H1 (cell line): ENCODE data around the gene MALSU1. TPM values are rescaled to one million over a fixed set of nuclear protein-coding genes. Genes with fewer than 3 reads are reported as not detected.

ENCODE experiments used
- CTCF ChIA-PET: fragments of 300-600 bp; sonication (Branson Sonifier 250); formaldehyde crosslinking; loops from one replicate; lab custom pipeline; 2021; ENCODE audit not compliant: partially characterized antibody; lab: Charles Lee
- POLR2A ChIA-PET: fragments of 300-600 bp; sonication (Branson Sonifier 250); formaldehyde crosslinking; loops from one replicate; lab custom pipeline; 2021; ENCODE audit warnings: inconsistent platforms; ENCODE audit not compliant: partially characterized antibody; lab: Charles Lee
- DNase-seq, 2 experiments: peaks; one replicate each; pipeline versions ENCODE4 v3.0.0 to v3.0.0-alpha.2; 2010 to 2022; ENCODE audit warnings: low spot score in 2 of 2, low read depth in 1 of 2, mixed read lengths in 1 of 2
- FAIRE-seq: peaks from 2 replicates; lab custom pipeline; 2011; peaks lifted over from hg19 to GRCh38; lab: Jason Lieb, UNC
- H2AFZ ChIP-seq: 2 replicates; pipeline ENCODE4 v1.8.1; 2012; ENCODE audit warnings: low read length, inconsistent platforms
- H2AK5ac ChIP-seq: 2 replicates; pipeline ENCODE4 v1.6.1; 2013; ENCODE audit warnings: low read depth, low read length
- H2BK120ac ChIP-seq: replicated peaks from 2 replicates; pipeline ENCODE3; 2013; ENCODE audit warnings: low read depth, low read length, inconsistent platforms
- H2BK12ac ChIP-seq: 2 replicates; pipeline ENCODE4 v1.6.1; 2013; ENCODE audit warnings: low read depth, low read length
- H2BK15ac ChIP-seq: 2 replicates; pipeline ENCODE4 v1.6.1; 2013; ENCODE audit warnings: low read length
- H2BK20ac ChIP-seq: 2 replicates; pipeline ENCODE4 v1.6.1; 2013; ENCODE audit warnings: low read length
- H2BK5ac ChIP-seq: 2 replicates; pipeline ENCODE4 v1.6.1; 2013; ENCODE audit warnings: low read depth, low read length
- H3K14ac ChIP-seq: 2 replicates; pipeline ENCODE4 v1.6.1; 2013; ENCODE audit warnings: inconsistent platforms; ENCODE audit not compliant: insufficient read length
- H3K18ac ChIP-seq: 2 replicates; pipeline ENCODE4 v1.6.1; 2013; ENCODE audit warnings: low read length; ENCODE audit errors: extremely low read depth
- H3K23ac ChIP-seq: 2 replicates; pipeline ENCODE4 v1.6.1; 2013; ENCODE audit warnings: inconsistent platforms; ENCODE audit not compliant: insufficient read length
- H3K23me2 ChIP-seq: 2 replicates; pipeline ENCODE4 v1.6.1; 2013; ENCODE audit warnings: low read depth, low read length
- H3K27ac ChIP-seq: 2 replicates; pipeline ENCODE4 v1.6.1; 2011; ENCODE audit warnings: low read depth, low read length, inconsistent platforms
- H3K27me3 ChIP-seq, 4 experiments: replicated peaks in 1 of 4; 1 replicate in 1 of 4; 2 replicates in 3 of 4; pipeline versions ENCODE4 v1.6.1 to v1.8.1; 2011 to 2013; ENCODE audit warnings: low read length in 3 of 4, mild to moderate bottlenecking in 3 of 4, inconsistent platforms in 2 of 4, mixed read lengths in 2 of 4, moderate library complexity in 1 of 4; ENCODE audit not compliant: control insufficient read depth in 3 of 4, insufficient read depth in 3 of 4; ENCODE audit errors: extremely low read depth in 1 of 4
- H3K36me3 ChIP-seq, 4 experiments: 2 replicates each; pipeline versions ENCODE4 v1.6.1 to v1.8.1; 2011 to 2013; ENCODE audit warnings: mild to moderate bottlenecking in 4 of 4, low read length in 3 of 4, moderate library complexity in 2 of 4, control low read depth in 1 of 4, inconsistent platforms in 1 of 4; ENCODE audit not compliant: insufficient read depth in 4 of 4, control insufficient read depth in 2 of 4
- H3K4ac ChIP-seq: replicated peaks from 2 replicates; pipeline ENCODE3; 2013; ENCODE audit warnings: low read length, low read depth, mixed read lengths, inconsistent platforms; ENCODE audit not compliant: insufficient read length
- H3K4me1 ChIP-seq, 4 experiments: replicated peaks in 1 of 4; 1 replicate in 1 of 4; 2 replicates in 3 of 4; pipeline versions ENCODE4 v1.6.1 to v1.8.1; 2011 to 2013; ENCODE audit warnings: low read length in 3 of 4, inconsistent platforms in 2 of 4, mixed read lengths in 1 of 4; ENCODE audit not compliant: insufficient read depth in 4 of 4, control insufficient read depth in 3 of 4
- H3K4me2 ChIP-seq, 2 experiments: 2 replicates each; pipeline versions ENCODE4 v1.6.1 to v1.8.1; 2011 to 2013; ENCODE audit warnings: low read depth in 2 of 2, low read length in 2 of 2, control low read depth in 1 of 2, inconsistent platforms in 1 of 2, mild to moderate bottlenecking in 1 of 2; ENCODE audit not compliant: insufficient read depth in 1 of 2
- H3K4me3 ChIP-seq, 4 experiments: fragments of 200-600, 300-600 bp in 1 of 4; sonication (generic), shearing (Covaris generic), sonication (Bioruptor Twin) in 1 of 4; 2 replicates each; pipeline versions ENCODE4 v1.5.1 to v1.8.1; 2011 to 2016; ENCODE audit warnings: low read length in 4 of 4, low read depth in 3 of 4, control low read depth in 2 of 4, inconsistent platforms in 2 of 4, mild to moderate bottlenecking in 2 of 4, mixed read lengths in 1 of 4, moderate library complexity in 1 of 4; ENCODE audit not compliant: insufficient read depth in 2 of 4; ENCODE audit errors: extremely low read depth in 1 of 4
- H3K56ac ChIP-seq: replicated peaks from 2 replicates; pipeline ENCODE3; 2013; ENCODE audit warnings: low read depth, mild to moderate bottlenecking, mixed read lengths, low read length, inconsistent platforms; ENCODE audit not compliant: insufficient read length
- H3K79me1 ChIP-seq: 2 replicates; pipeline ENCODE4 v1.6.1; 2013; ENCODE audit warnings: low read depth, low read length, control low read depth
- H3K79me2 ChIP-seq, 2 experiments: 2 replicates each; pipeline versions ENCODE4 v1.6.1 to v1.8.1; 2012 to 2013; ENCODE audit warnings: low read length in 2 of 2, mild to moderate bottlenecking in 2 of 2, inconsistent platforms in 1 of 2; ENCODE audit not compliant: insufficient read depth in 2 of 2, control insufficient read depth in 1 of 2
- H3K9ac ChIP-seq, 4 experiments: replicated peaks in 1 of 4; 1 replicate in 1 of 4; 2 replicates in 3 of 4; pipeline versions ENCODE4 v1.6.1 to v1.8.1; 2011 to 2013; ENCODE audit warnings: low read depth in 3 of 4, low read length in 3 of 4, control low read depth in 2 of 4, mild to moderate bottlenecking in 2 of 4, moderate library complexity in 2 of 4, inconsistent platforms in 1 of 4; ENCODE audit errors: extremely low read depth in 1 of 4
- H3K9me3 ChIP-seq, 2 experiments: 2 replicates each; pipeline versions ENCODE4 v1.6.1 to v1.8.1; 2012 to 2013; ENCODE audit warnings: mild to moderate bottlenecking in 2 of 2, moderate library complexity in 2 of 2, control low read depth in 1 of 2, inconsistent platforms in 1 of 2, low read depth in 1 of 2, low read length in 1 of 2, mixed read lengths in 1 of 2; ENCODE audit not compliant: insufficient read depth in 2 of 2
- H4K20me1 ChIP-seq, 2 experiments: replicated peaks in 1 of 2; 2 replicates each; pipeline versions ENCODE3 to v1.8.1; 2011 to 2013; ENCODE audit warnings: inconsistent platforms in 2 of 2, low read length in 2 of 2, mild to moderate bottlenecking in 1 of 2; ENCODE audit not compliant: insufficient read depth in 2 of 2, control insufficient read depth in 1 of 2
- H4K5ac ChIP-seq: 2 replicates; pipeline ENCODE4 v1.6.1; 2013; ENCODE audit warnings: low read length, low read depth, mixed read lengths, inconsistent platforms; ENCODE audit not compliant: insufficient read length
- H4K8ac ChIP-seq: 2 replicates; pipeline ENCODE4 v1.8.0; 2013; ENCODE audit warnings: mild to moderate bottlenecking, moderate library complexity, low read length, inconsistent platforms; ENCODE audit not compliant: insufficient read depth; ENCODE audit errors: extremely low read depth
- H4K91ac ChIP-seq: replicated peaks from 2 replicates; pipeline ENCODE3; 2013; ENCODE audit warnings: low read length, mixed read lengths, inconsistent platforms; ENCODE audit not compliant: insufficient read length
- ASH2L ChIP-seq: fragments of 200-600, 300-600 bp; sonication (generic); IDR thresholded peaks from one replicate; pipeline ENCODE4 v1.7.1; 2017; ENCODE audit warnings: low read length
- CHD1 ChIP-seq: IDR thresholded peaks from 2 replicates; pipeline ENCODE4 v1.6.1; 2012; ENCODE audit warnings: low read depth, low read length, improper control_type of control experiment
- CTBP2 ChIP-seq: IDR thresholded peaks from 2 replicates; pipeline ENCODE4 v1.7.0; 2011; ENCODE audit warnings: borderline replicate concordance, mild to moderate bottlenecking, moderate library complexity, mixed read lengths, low read length; ENCODE audit not compliant: insufficient read depth, insufficient read length
- E2F6 ChIP-seq: IDR thresholded peaks from 2 replicates; pipeline ENCODE4 v1.6.1; 2012; ENCODE audit warnings: inconsistent platforms
- KDM1A ChIP-seq: fragments of 200-600, 300-600 bp; sonication (generic); IDR thresholded peaks from 2 replicates; pipeline ENCODE4 v1.7.1; 2016; ENCODE audit warnings: mild to moderate bottlenecking, low read length, borderline replicate concordance
- NANOG ChIP-seq: IDR thresholded peaks from 2 replicates; pipeline ENCODE4 v1.6.1; 2011; ENCODE audit warnings: low read length, low read depth, mild to moderate bottlenecking, inconsistent platforms; ENCODE audit not compliant: insufficient read depth, poor library complexity, severe bottlenecking
- SP2 ChIP-seq: IDR thresholded peaks from 2 replicates; pipeline ENCODE4 v1.6.1; 2012; ENCODE audit warnings: mild to moderate bottlenecking, low read length, inconsistent platforms
- TAF1 ChIP-seq: IDR thresholded peaks from 2 replicates; pipeline ENCODE4 v1.6.1; 2011; ENCODE audit warnings: mild to moderate bottlenecking, low read depth, low read length
- TAF7 ChIP-seq: optimal IDR thresholded peaks from 2 replicates; pipeline ENCODE3; 2011; ENCODE audit warnings: low read depth, mild to moderate bottlenecking, inconsistent platforms, low read length, moderate library complexity, borderline replicate concordance
- TEAD4 ChIP-seq: IDR thresholded peaks from 2 replicates; pipeline ENCODE4 v1.6.1; 2012; ENCODE audit warnings: low read depth, low read length, inconsistent platforms, mixed read lengths
- USF2 ChIP-seq: IDR thresholded peaks from 2 replicates; pipeline ENCODE4 v1.6.1; 2011; ENCODE audit warnings: low read length, improper control_type of control experiment
- WGBS, 2 experiments: shearing (Covaris generic) in 1 of 2; methylation state at CpG; one replicate each; pipeline versions ENCODE4 v1.1.6 to v1.1.7; 2013 to 2015; ENCODE audit warnings: low lambda C conversion rate in 2 of 2, mixed read lengths in 2 of 2, inconsistent platforms in 1 of 2, low coverage in 1 of 2, missing lambda C conversion rate in 1 of 2; ENCODE audit not compliant: insufficient replicate concordance in 2 of 2, insufficient coverage in 1 of 2, insufficient read length in 1 of 2; ENCODE audit errors: extremely low coverage in 1 of 2, missing lambda C conversion rate in 1 of 2; 5-methylcytosine and 5-hydroxymethylcytosine counted together
- polyA plus RNA-seq, 7 experiments: library from polyadenylated mRNA; depleted of rRNA in 3 of 7; stranded (reverse) in 5 of 7; unstranded in 2 of 7; fragments of >200 nt in 5 of 7; fragments of 200-250 nt in 2 of 7; gene quantifications; 1 replicate in 5 of 7; 2 replicates in 1 of 7; 4 replicates in 1 of 7; pipeline versions ENCODE4 v1.2.1 to v1.2.3, GENCODE V29; 2011 to 2013; ENCODE audit warnings: missing spikeins in 2 of 7, mixed read lengths in 2 of 7
- total RNA-seq: library from RNA; stranded (reverse); fragmentation: NEBNext Ultra II Directional; extraction: Animal tissue kit (Norgen Biotek cat#: 25700); gene quantifications from 2 replicates; pipeline ENCODE4 v1.2.1, GENCODE V29; 2021

The MALSU1 gene
- total and polyA plus RNA-seq, 2 of the 8 experiments (the other 6 are each of a cell fraction or from before 2014, with no cell fraction given), result 73.5 to 84.0 TPM

- Histone ChIP-seq H4K8ac (no peak overlapping the region), H2AK5ac (no peak overlapping the region), H2BK15ac (no peak overlapping the region), H3K4me2 (no peak overlapping the region), H3K79me1 (no peaks in the 10 kb centered on the region), H4K20me1 (peaks cover 1 to 5% of the 10 kb centered on the region in 2 experiments), H3K36me3 (peaks cover 28 to 90% (median 68%) of the 10 kb centered on the region in 4 experiments), H3K23me2 (no peaks in the 10 kb centered on the region), H3K9ac (no peak overlapping the region), H3K9me3 (no peaks in the 10 kb centered on the region), H2BK20ac (no peak overlapping the region), H2BK120ac (no peak overlapping the region), H2BK5ac (no peak overlapping the region), H3K56ac (no peak overlapping the region), H3K18ac (no peak overlapping the region), H4K5ac (no peak overlapping the region), H3K4ac (no peak overlapping the region), H3K23ac (no peak overlapping the region), H3K27ac (no peak overlapping the region), H3K4me1 (peaks cover 0 to 3% (median 2%) of the 10 kb centered on the region in 4 experiments; a peak in 1 of 7 replicates), H3K14ac (no peak overlapping the region), H3K27me3 (no peaks in the 10 kb centered on the region), H2BK12ac (no peak overlapping the region), H2AFZ (no peak overlapping the region), H4K91ac (no peak overlapping the region), H3K79me2 (peaks cover 0 to 12% of the 10 kb centered on the region in 2 experiments; a peak in 2 of 4 replicates), H3K4me3 (no peak overlapping the region)
- ChIA-PET POLR2A (interaction anchor here (0.6 kb wide), 1 partner anchor 26 kb away, joined by 3 read pairs; no protein-coding TSS in a partner anchor), CTCF (interaction anchor here (1.3 to 1.5 kb wide), 3 partner anchors 12 to 69 kb away, joined by 3 to 5 read pairs (median 3); no protein-coding TSS in a partner anchor)
- DNase-seq (no peak), FAIRE-seq (no peak)
- 97% methylated on average over 6 of the region's 6 CpGs; no CpG with 5 or more reads in 1 of the 2 experiments for WGBS, 2 experiments
- TF ChIP-seq TAF1 (no peak), TEAD4 (no peak), KDM1A (no peak), E2F6 (no peak), ASH2L (no peak), CHD1 (no peak), TAF7 (no peak), CTBP2 (no peak), NANOG (no peak), SP2 (no peak), USF2 (no peak)
Observed at GRCh38 chr7:23345601-23346000, 46.5 kb downstream of the MALSU1 start.
